Measurements from ENCODE around the gene SDC4.

GRCh38 chr20:45338121-45339030 is 9.8 kb downstream of the SDC4 start:
- TF ChIP-seq EP300 (IDR thresholded peaks at IDR 0.05; ENCODE audit: low read depth) (no peak), POLR2AphosphoS5 (IDR thresholded peaks at IDR 0.05) (no peak)
- TF ChIP-seq, protein P1, sequence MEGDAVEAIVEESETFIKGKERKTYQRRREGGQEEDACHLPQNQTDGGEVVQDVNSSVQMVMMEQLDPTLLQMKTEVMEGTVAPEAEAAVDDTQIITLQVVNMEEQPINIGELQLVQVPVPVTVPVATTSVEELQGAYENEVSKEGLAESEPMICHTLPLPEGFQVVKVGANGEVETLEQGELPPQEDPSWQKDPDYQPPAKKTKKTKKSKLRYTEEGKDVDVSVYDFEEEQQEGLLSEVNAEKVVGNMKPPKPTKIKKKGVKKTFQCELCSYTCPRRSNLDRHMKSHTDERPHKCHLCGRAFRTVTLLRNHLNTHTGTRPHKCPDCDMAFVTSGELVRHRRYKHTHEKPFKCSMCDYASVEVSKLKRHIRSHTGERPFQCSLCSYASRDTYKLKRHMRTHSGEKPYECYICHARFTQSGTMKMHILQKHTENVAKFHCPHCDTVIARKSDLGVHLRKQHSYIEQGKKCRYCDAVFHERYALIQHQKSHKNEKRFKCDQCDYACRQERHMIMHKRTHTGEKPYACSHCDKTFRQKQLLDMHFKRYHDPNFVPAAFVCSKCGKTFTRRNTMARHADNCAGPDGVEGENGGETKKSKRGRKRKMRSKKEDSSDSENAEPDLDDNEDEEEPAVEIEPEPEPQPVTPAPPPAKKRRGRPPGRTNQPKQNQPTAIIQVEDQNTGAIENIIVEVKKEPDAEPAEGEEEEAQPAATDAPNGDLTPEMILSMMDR (IDR thresholded peaks at IDR 0.05), result no peak
